Stimulated activated CD4-positive, alpha-beta T cell treated with anti-CD3 and anti-CD28 coated beads, Interleukin-1b, Interleukin-23, amount 100 ng/mL, for 1 hour (primary cell): ENCODE data around the gene RTL10.

Experiments
- DNase-seq, 2 donors: peaks; one replicate each; pipeline ENCODE4 v3.0.0-alpha.2; 2020; ENCODE audit warnings: low read depth in 2 of 2

Gene RTL10

GRCh38 chr22:19854778-19855503, at the start of gene RTL10, which contains the start of gene GNB1L:
RTL10 (minus strand) TSS chr22:19854874; CDS start chr22:19852261, 2,613 bp downstream.
GNB1L (minus strand) TSS chr22:19854874; CDS start chr22:19821355, 33,519 bp downstream.
- peak; percentile 90 for DNase-seq

GRCh38 chr22:19904174-19904856, 49.6 kb upstream of the RTL10 start:
- DNase-seq, result no peak

GRCh38 chr22:19903513-19903912, 48.8 kb upstream of the RTL10 start:
- DNase-seq, result no peak

- no peak for DNase-seq
Measured at GRCh38 chr22:19903031-19903430, 48.4 kb upstream of the RTL10 start.

- DNase-seq, result no peak
Measured at GRCh38 chr22:19902245-19902715, 47.6 kb upstream of the RTL10 start.

- DNase-seq, result no peak
Measured at GRCh38 chr22:19901577-19902244, 47.0 kb upstream of the RTL10 start.

- DNase-seq, result no peak
Measured at GRCh38 chr22:19900707-19901436, 46.2 kb upstream of the RTL10 start.

GRCh38 chr22:19898831-19899567, 44.3 kb upstream of the RTL10 start:
- no peak for DNase-seq

GRCh38 chr22:19898145-19898544, 43.5 kb upstream of the RTL10 start:
- no peak for DNase-seq

- DNase-seq, result no peak
Measured at GRCh38 chr22:19897726-19898125, 43.1 kb upstream of the RTL10 start.

- no peak for DNase-seq
Measured at GRCh38 chr22:19896665-19897355, 42.1 kb upstream of the RTL10 start.

GRCh38 chr22:19895160-19895849, 40.6 kb upstream of the RTL10 start:
- DNase-seq, result no peak

- DNase-seq, result no peak
Measured at GRCh38 chr22:19893363-19893762, 38.7 kb upstream of the RTL10 start.

GRCh38 chr22:19892925-19893324, 38.3 kb upstream of the RTL10 start:
- no peak for DNase-seq

- peak in 1 of 2 donors; percentile 26 for DNase-seq
Measured at GRCh38 chr22:19892257-19892879, 37.7 kb upstream of the RTL10 start.

- peak; percentile 63 to 66 for DNase-seq
Measured at GRCh38 chr22:19891317-19892256, 36.9 kb upstream of the RTL10 start.

GRCh38 chr22:19890502-19891316, 36.0 kb upstream of the RTL10 start:
- no peak for DNase-seq
